ENCODE measurements around the gene RFX2. TPM values are rescaled to one million over a fixed set of nuclear protein-coding genes. Genes with fewer than 3 reads are reported as not detected.

Gene RFX2
- total and polyA plus RNA-seq, 12 donors, result 2.3 to 10.4 (median 4.6) TPM

DNA sequence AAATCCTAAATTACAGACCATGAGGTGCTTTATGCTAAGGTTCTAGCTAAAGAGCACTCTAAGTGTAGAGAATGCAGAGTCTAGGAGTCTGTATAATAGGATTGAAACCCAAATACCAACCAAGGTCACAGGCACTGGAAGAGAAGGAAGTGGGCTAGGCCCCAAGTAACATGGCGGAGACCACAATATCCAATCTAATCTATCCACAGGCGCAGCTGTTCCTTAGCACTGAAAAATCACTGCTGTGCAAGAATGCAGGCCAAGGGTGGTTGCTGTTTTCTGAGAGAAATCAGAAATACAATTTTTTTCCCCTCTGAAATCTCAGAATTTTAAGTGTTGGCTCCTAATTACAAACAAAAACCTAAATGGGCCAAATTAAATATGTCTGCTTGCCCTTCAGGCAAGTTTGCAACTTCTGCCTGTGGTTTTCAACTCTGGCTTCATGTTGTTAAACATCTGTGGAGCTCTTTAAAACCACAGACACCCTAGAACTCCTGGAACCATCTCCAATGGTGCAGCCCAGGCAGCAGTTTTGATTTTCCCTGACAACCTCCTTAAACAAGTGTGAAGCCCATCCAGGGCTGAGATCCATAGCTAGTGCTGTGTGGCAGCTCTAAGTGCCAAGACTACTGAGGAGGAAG is 138.5 kb downstream of the RFX2 start:
- H3K4me1 ChIP-seq (replicated peaks in 1 of 2), result peaks cover 32 to 82% of the 10 kb centered on the region in 2 donors
- no peak overlapping the region for H3K4me3 ChIP-seq
- 83 to 96% (median 87%) methylated on average over 2 of the region's 2 CpGs for WGBS, 4 donors
- peak overlapping the region in 3 of 5 donors; percentile 8 to 94 (median 25) for H3K27ac ChIP-seq
- intact Hi-C loops (cut with DNase I), result no loop called here
- DNase-seq, result no peak
- no peaks in the 10 kb centered on the region for H3K27me3 ChIP-seq
- H3K9me3 ChIP-seq (replicated peaks in 1 of 3), result no peaks in the 10 kb centered on the region
- peaks cover 0 to 7% of the 10 kb centered on the region in 2 donors for H3K36me3 ChIP-seq (replicated peaks in 1 of 2)
- TF ChIP-seq POLR2A (IDR thresholded peaks at IDR 0.05) (no peak), CTCF (IDR thresholded peaks at IDR 0.05) (no peak)

GRCh38 chr19:5969476-5969875 is 140.8 kb downstream of the RFX2 start:
- Histone ChIP-seq H3K4me3 (no peak overlapping the region), H3K9me3 (replicated peaks in 1 of 3) (no peaks in the 10 kb centered on the region), H3K27me3 (no peaks in the 10 kb centered on the region), H3K36me3 (replicated peaks in 1 of 2) (peaks cover 0 to 7% of the 10 kb centered on the region in 2 donors), H3K4me1 (replicated peaks in 1 of 2) (peaks cover 37 to 76% of the 10 kb centered on the region in 2 donors), H3K27ac (peak overlapping the region; percentile 57 to 94 (median 80))
- intact Hi-C loops (cut with DNase I), result no loop called here
- TF ChIP-seq CTCF (IDR thresholded peaks at IDR 0.05) (no peak), POLR2A (IDR thresholded peaks at IDR 0.05) (no peak)
- 75 to 85% (median 78%) methylated on average over 8 of the region's 8 CpGs; no CpG with 5 or more reads in 1 of the 4 donors for WGBS, 4 donors
- DNase-seq, result no peak

DNA sequence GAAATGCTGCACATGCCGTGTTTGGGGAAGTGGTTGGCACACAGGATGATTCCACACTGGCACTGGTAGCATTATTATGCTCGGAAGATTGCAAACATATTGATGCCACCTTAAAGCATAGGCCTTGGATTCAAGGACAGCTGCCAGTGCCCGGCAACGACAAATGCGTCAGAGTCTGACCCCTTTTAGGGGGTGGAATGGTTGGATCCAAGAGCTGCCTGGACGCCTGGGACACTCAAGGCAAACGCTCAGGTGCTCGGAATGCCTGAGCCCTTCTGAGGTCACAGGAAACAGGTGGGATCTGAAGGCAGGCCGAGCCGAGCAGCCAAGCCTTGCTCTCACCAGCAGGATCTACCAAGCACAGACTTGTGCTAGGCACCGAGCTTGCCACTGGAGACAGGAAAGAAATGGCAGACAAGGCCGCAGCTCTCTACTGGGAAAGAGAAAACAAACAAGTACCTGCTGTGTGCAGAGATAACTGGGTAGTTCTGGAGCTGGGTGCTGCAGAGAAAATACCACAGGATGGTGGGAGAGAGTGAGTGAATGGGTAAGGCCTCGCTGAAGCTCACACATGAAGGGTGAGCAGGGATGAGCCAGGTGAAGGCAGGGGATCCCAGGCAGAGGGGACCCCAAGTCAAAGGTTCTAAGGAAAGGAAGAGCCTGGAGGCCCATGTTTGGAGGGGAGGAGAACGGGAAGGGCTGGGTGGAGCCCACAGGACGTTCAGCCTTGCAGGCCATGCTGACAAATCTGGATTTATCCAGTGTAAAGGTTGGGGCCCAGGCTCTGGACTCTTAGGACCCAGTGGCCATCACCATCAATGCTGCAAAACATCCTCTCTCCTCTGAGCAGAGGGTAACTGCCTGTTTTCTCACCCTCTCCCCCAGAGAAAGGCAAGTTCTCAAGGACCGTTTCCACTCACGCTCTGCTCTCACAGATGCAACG is 141.6 kb downstream of the RFX2 start:
- intact Hi-C loops (cut with DNase I), result no loop called here
- TF ChIP-seq POLR2A (IDR thresholded peaks at IDR 0.05), result peak in 1 of 2 donors; percentile 45
- no peak for TF ChIP-seq CTCF (IDR thresholded peaks at IDR 0.05)
- peaks cover 0 to 5% of the 10 kb centered on the region in 2 donors for H3K36me3 ChIP-seq (replicated peaks in 1 of 2)
- H3K9me3 ChIP-seq (replicated peaks in 1 of 3), result no peaks in the 10 kb centered on the region
- WGBS, 4 donors, result 33 to 45% (median 38%) methylated on average over 12 to 18 of the region's 18 CpGs
- H3K4me3 ChIP-seq, result no peak overlapping the region
- no peaks in the 10 kb centered on the region for H3K27me3 ChIP-seq
- peaks cover 37 to 74% of the 10 kb centered on the region in 2 donors for H3K4me1 ChIP-seq (replicated peaks in 1 of 2)
- peak overlapping the region; percentile 57 to 94 (median 80) for H3K27ac ChIP-seq
- DNase-seq, result peak; percentile 71 to 90 (median 84)

GRCh38 chr19:5967994-5968430 is 142.3 kb downstream of the RFX2 start:
- TF ChIP-seq CTCF (IDR thresholded peaks at IDR 0.05) (peak; percentile 83 to 96 (median 91)), POLR2A (IDR thresholded peaks at IDR 0.05) (no peak)
- H3K4me1 ChIP-seq (replicated peaks in 1 of 2), result peaks cover 40 to 74% of the 10 kb centered on the region in 2 donors

More at GRCh38 chr19:5967994-5968430, 142.3 kb downstream of the RFX2 start:
- Histone ChIP-seq H3K27ac (peak overlapping the region; percentile 57 to 94 (median 80)), H3K4me3 (no peak overlapping the region), H3K9me3 (replicated peaks in 1 of 3) (no peaks in the 10 kb centered on the region), H3K27me3 (no peaks in the 10 kb centered on the region), H3K36me3 (replicated peaks in 1 of 2) (no peaks in the 10 kb centered on the region)
- intact Hi-C loops (cut with DNase I), result no loop called here
- WGBS, 4 donors, result 2 to 4% (median 3%) methylated on average over 10 of the region's 10 CpGs
- DNase-seq, result peak; percentile 79 to 89 (median 83)
